T-helper 17 cell (primary cell): ENCODE results near the gene CD9. TPM values are rescaled to one million over a fixed set of nuclear protein-coding genes. Genes with fewer than 3 reads are reported as not detected.
A peak's percentile ranks its signal among the peaks of the same experiment; 100 is the strongest.

ENCODE experiments used
- ATAC-seq: fragments of 150-1000 bp; cut with Tn5 transposase; 2 replicates; pipeline ENCODE4 v1.10.0; 2021; ENCODE audit warnings: mild to moderate bottlenecking, moderate library complexity
- DNase-seq, 3 donors: peaks; one replicate each; pipeline versions ENCODE4 v3.0.0 to v3.0.0-alpha.2; 2020 to 2021
- H3K9me3 ChIP-seq: one replicate; pipeline ENCODE4 v1.7.0; 2013; ENCODE audit warnings: low read length, mild to moderate bottlenecking; ENCODE audit not compliant: control insufficient read depth, poor library complexity, severe bottlenecking
- H3K27ac Mint-ChIP-seq: one replicate; pipeline ENCODE4 v1.8.0; 2022; ENCODE audit warnings: mild to moderate bottlenecking, moderate library complexity, mixed read lengths
- H3K27me3 Mint-ChIP-seq: one replicate; pipeline ENCODE4 v1.8.0; 2022; ENCODE audit warnings: mixed read lengths
- H3K36me3 Mint-ChIP-seq: one replicate; pipeline ENCODE4 v1.8.0; 2022; ENCODE audit warnings: low read depth, mixed read lengths
- H3K4me1 Mint-ChIP-seq: one replicate; pipeline ENCODE4 v1.8.0; 2022; ENCODE audit warnings: mild to moderate bottlenecking, mixed read lengths
- H3K4me3 Mint-ChIP-seq: one replicate; pipeline ENCODE4 v1.8.0; 2022; ENCODE audit warnings: mild to moderate bottlenecking, moderate library complexity, mixed read lengths
- total RNA-seq, 4 donors: library from RNA in 2 of 4; stranded (reverse) in 2 of 4; gene quantifications; one replicate each; pipeline ENCODE4 v1.2.3 and lab custom pipeline; 2022 to 2026

CD9 gene
- total RNA-seq, 2 donors from 2014 or later = 2.4 to 28.0 TPM

- no peak for DNase-seq
- no peak for ATAC-seq
- Mint-ChIP-seq H3K4me1 (peaks cover 20% of the 10 kb centered on the region), H3K4me3 (no peak overlapping the region), H3K27me3 (peaks cover 29% of the 10 kb centered on the region), H3K27ac (no peak overlapping the region), H3K36me3 (peaks cover 11% of the 10 kb centered on the region)
- H3K9me3 ChIP-seq = no peaks in the 10 kb centered on the region
Observed at GRCh38 chr12:6235499-6235898, 35.3 kb downstream of the CD9 start.

GRCh38 chr12:6235906-6236640 lies 35.9 kb downstream of the CD9 start:
- Mint-ChIP-seq H3K36me3 (peaks cover 11% of the 10 kb centered on the region), H3K4me1 (peaks cover 15% of the 10 kb centered on the region), H3K4me3 (no peak overlapping the region), H3K27me3 (peaks cover 29% of the 10 kb centered on the region), H3K27ac (no peak overlapping the region)
- ATAC-seq (no peak), DNase-seq (no peak)
- no peaks in the 10 kb centered on the region for H3K9me3 ChIP-seq

- H3K27ac Mint-ChIP-seq = no peak overlapping the region
- H3K36me3 Mint-ChIP-seq = peaks cover 11% of the 10 kb centered on the region
- no peak overlapping the region for H3K4me3 Mint-ChIP-seq
- H3K27me3 Mint-ChIP-seq = peaks cover 29% of the 10 kb centered on the region
- H3K4me1 Mint-ChIP-seq = peaks cover 14% of the 10 kb centered on the region
- no peaks in the 10 kb centered on the region for H3K9me3 ChIP-seq
- no peak for DNase-seq
- no peak for ATAC-seq
Observed at GRCh38 chr12:6236641-6236940, 36.4 kb downstream of the CD9 start.

GRCh38 chr12:6237830-6238229 lies 37.6 kb downstream of the CD9 start:
- ATAC-seq (no peak), DNase-seq (no peak)
- H3K36me3 Mint-ChIP-seq = peaks cover 11% of the 10 kb centered on the region
- H3K4me1 Mint-ChIP-seq = peaks cover 4% of the 10 kb centered on the region
- H3K4me3 Mint-ChIP-seq = no peak overlapping the region
- peaks cover 29% of the 10 kb centered on the region for H3K27me3 Mint-ChIP-seq
- H3K27ac Mint-ChIP-seq = no peak overlapping the region
- no peaks in the 10 kb centered on the region for H3K9me3 ChIP-seq

- peaks cover 8% of the 10 kb centered on the region for H3K36me3 Mint-ChIP-seq
- H3K4me1 Mint-ChIP-seq = peaks cover 4% of the 10 kb centered on the region
- H3K4me3 Mint-ChIP-seq = no peak overlapping the region
- H3K27ac Mint-ChIP-seq = no peak overlapping the region
- H3K9me3 ChIP-seq = no peaks in the 10 kb centered on the region
- no peak for ATAC-seq
- H3K27me3 Mint-ChIP-seq = peaks cover 29% of the 10 kb centered on the region
- DNase-seq = no peak
Observed at GRCh38 chr12:6238875-6239274, 38.7 kb downstream of the CD9 start.

GRCh38 chr12:6241495-6241894 lies 41.3 kb downstream of the CD9 start:
- no peaks in the 10 kb centered on the region for H3K4me1 Mint-ChIP-seq
- H3K27ac Mint-ChIP-seq = no peak overlapping the region
- no peaks in the 10 kb centered on the region for H3K9me3 ChIP-seq
- ATAC-seq (no peak), DNase-seq (no peak)
- H3K36me3 Mint-ChIP-seq = peaks cover 3% of the 10 kb centered on the region
- no peak overlapping the region for H3K4me3 Mint-ChIP-seq
- peaks cover 16% of the 10 kb centered on the region for H3K27me3 Mint-ChIP-seq

GRCh38 chr12:6249580-6249979 lies 49.4 kb downstream of the CD9 start:
- Mint-ChIP-seq H3K27me3 (peaks cover 30% of the 10 kb centered on the region), H3K4me3 (no peak overlapping the region), H3K36me3 (no peaks in the 10 kb centered on the region), H3K27ac (no peak overlapping the region), H3K4me1 (no peaks in the 10 kb centered on the region)
- no peaks in the 10 kb centered on the region for H3K9me3 ChIP-seq
- DNase-seq (no peak), ATAC-seq (no peak)

GRCh38 chr12:6250343-6250742 lies 50.1 kb downstream of the CD9 start:
- Mint-ChIP-seq H3K27ac (no peak overlapping the region), H3K4me3 (no peak overlapping the region), H3K36me3 (no peaks in the 10 kb centered on the region), H3K27me3 (peaks cover 30% of the 10 kb centered on the region), H3K4me1 (no peaks in the 10 kb centered on the region)
- DNase-seq (no peak), ATAC-seq (no peak)
- no peaks in the 10 kb centered on the region for H3K9me3 ChIP-seq

- DNase-seq (no peak), ATAC-seq (no peak)
- H3K9me3 ChIP-seq = no peaks in the 10 kb centered on the region
- Mint-ChIP-seq H3K27ac (no peak overlapping the region), H3K4me1 (no peaks in the 10 kb centered on the region), H3K27me3 (peaks cover 30% of the 10 kb centered on the region), H3K4me3 (no peak overlapping the region), H3K36me3 (no peaks in the 10 kb centered on the region)
Observed at GRCh38 chr12:6253278-6253677, 53.1 kb downstream of the CD9 start.

GRCh38 chr12:6254491-6254890 lies 54.3 kb downstream of the CD9 start:
- no peak overlapping the region for H3K4me3 Mint-ChIP-seq
- ATAC-seq = no peak
- H3K36me3 Mint-ChIP-seq = peaks cover 3% of the 10 kb centered on the region
- no peaks in the 10 kb centered on the region for H3K9me3 ChIP-seq
- H3K4me1 Mint-ChIP-seq = no peaks in the 10 kb centered on the region
- H3K27me3 Mint-ChIP-seq = peaks cover 24% of the 10 kb centered on the region
- no peak for DNase-seq
- no peak overlapping the region for H3K27ac Mint-ChIP-seq

GRCh38 chr12:6257007-6257406 lies 56.8 kb downstream of the CD9 start:
- DNase-seq (no peak), ATAC-seq (no peak)
- H3K4me3 Mint-ChIP-seq = no peak overlapping the region
- peaks cover 9% of the 10 kb centered on the region for H3K36me3 Mint-ChIP-seq
- peaks cover 3% of the 10 kb centered on the region for H3K4me1 Mint-ChIP-seq
- H3K27me3 Mint-ChIP-seq = peaks cover 16% of the 10 kb centered on the region
- no peak overlapping the region for H3K27ac Mint-ChIP-seq
- H3K9me3 ChIP-seq = no peaks in the 10 kb centered on the region

- H3K36me3 Mint-ChIP-seq = peaks cover 9% of the 10 kb centered on the region
- H3K4me1 Mint-ChIP-seq = peaks cover 9% of the 10 kb centered on the region
- ATAC-seq (no peak), DNase-seq (no peak)
- H3K9me3 ChIP-seq = no peaks in the 10 kb centered on the region
- peaks cover 22% of the 10 kb centered on the region for H3K27me3 Mint-ChIP-seq
- no peak overlapping the region for H3K4me3 Mint-ChIP-seq
- peak overlapping the region; percentile 66 for H3K27ac Mint-ChIP-seq
Observed at GRCh38 chr12:6262211-6262610, 62.0 kb downstream of the CD9 start.

- ATAC-seq (no peak), DNase-seq (no peak)
- Mint-ChIP-seq H3K36me3 (peaks cover 9% of the 10 kb centered on the region), H3K4me1 (peaks cover 9% of the 10 kb centered on the region), H3K4me3 (no peak overlapping the region), H3K27ac (peak overlapping the region; percentile 66), H3K27me3 (peaks cover 22% of the 10 kb centered on the region)
- H3K9me3 ChIP-seq = no peaks in the 10 kb centered on the region
Observed at GRCh38 chr12:6262623-6263022, 62.4 kb downstream of the CD9 start.

- Mint-ChIP-seq H3K4me3 (no peak overlapping the region), H3K4me1 (peaks cover 9% of the 10 kb centered on the region), H3K36me3 (peaks cover 8% of the 10 kb centered on the region), H3K27ac (no peak overlapping the region), H3K27me3 (peaks cover 22% of the 10 kb centered on the region)
- H3K9me3 ChIP-seq = no peaks in the 10 kb centered on the region
- DNase-seq (no peak), ATAC-seq (no peak)
Observed at GRCh38 chr12:6263931-6264330, 63.7 kb downstream of the CD9 start.
